GM12878 (cell line): ENCODE measurements around the gene KAT14. TPM values are rescaled to one million over a fixed set of nuclear protein-coding genes. Genes with fewer than 3 reads are reported as not detected.
A peak's percentile ranks its signal among the peaks of the same experiment; 100 is the strongest.

Experiments
- ATAC-seq: fragments of 200-7000 bp; cut with Tn5 transposase; 3 replicates; pipeline ENCODE4 v1.9.1; 2020; ENCODE audit warnings: mild to moderate bottlenecking, moderate library complexity
- BruUV-seq: library from RNA; stranded (reverse); fragments of 400-500 nt; replicated peaks from 2 replicates; lab custom pipeline; 2021; lab: Mats Ljungman, UMichigan
- CTCF ChIA-PET: fragments of 300-600 bp; sonication (Branson Sonifier 250); formaldehyde crosslinking; extraction: SDS; loops from one replicate; lab custom pipeline; 2021; ENCODE audit warnings: inconsistent platforms; lab: Yijun Ruan, JAX
- POLR2A ChIA-PET: fragments of 350-600 bp; formaldehyde crosslinking; extraction: SDS; loops from one replicate; lab custom pipeline; 2021; ENCODE audit warnings: inconsistent platforms; lab: Charles Lee
- RAD21 ChIA-PET: fragments of 300-600 bp; sonication (Branson Sonifier 250); formaldehyde crosslinking; loops from one replicate; lab custom pipeline; 2023; ENCODE audit warnings: antibody characterized with exemption; ENCODE audit not compliant: unreplicated experiment; lab: Charles Lee
- SMC1A ChIA-PET: fragments of 300-600 bp; sonication (Branson Sonifier 250); formaldehyde crosslinking; loops from one replicate; lab custom pipeline; 2023; ENCODE audit not compliant: unreplicated experiment, uncharacterized antibody; lab: Charles Lee
- DNase-seq: peaks from one replicate; pipeline ENCODE4 v3.0.0-alpha.2; 2011; ENCODE audit warnings: low read depth, low spot score
- FAIRE-seq: peaks from 3 replicates; lab custom pipeline; 2011; peaks lifted over from hg19 to GRCh38; lab: Jason Lieb, UNC
- H2AFZ ChIP-seq: 2 replicates; pipeline ENCODE4 v1.6.0; 2011; ENCODE audit warnings: low read depth, low read length, control low read depth; ENCODE audit not compliant: control insufficient read depth
- H3K27ac ChIP-seq: 2 replicates; pipeline ENCODE4 v1.5.1; 2011; ENCODE audit warnings: control low read depth; ENCODE audit not compliant: control insufficient read depth, insufficient read depth
- H3K27me3 ChIP-seq, 2 experiments: replicated peaks in 1 of 2; 2 replicates each; pipeline versions ENCODE4 v1.6.0 to v1.6.1; 2011; ENCODE audit warnings: low read length in 1 of 2; ENCODE audit not compliant: control insufficient read depth in 2 of 2, insufficient read depth in 2 of 2
- H3K36me3 ChIP-seq, 2 experiments: 2 replicates each; pipeline ENCODE4 v1.5.1; 2011; ENCODE audit warnings: low read length in 1 of 2; ENCODE audit not compliant: control insufficient read depth in 2 of 2, insufficient read depth in 2 of 2
- H3K4me1 ChIP-seq: 2 replicates; pipeline ENCODE4 v1.6.1; 2011; ENCODE audit warnings: mild to moderate bottlenecking, low read length, moderate library complexity, mixed read lengths; ENCODE audit not compliant: control insufficient read depth, insufficient read depth
- H3K4me2 ChIP-seq: 2 replicates; pipeline ENCODE4 v1.6.0; 2011; ENCODE audit warnings: control low read depth; ENCODE audit not compliant: control insufficient read depth, insufficient read depth
- H3K4me3 ChIP-seq: fragments of 200-600 bp; sonication (generic); 2 replicates; pipeline ENCODE4 v1.5.1; 2016
- H3K79me2 ChIP-seq: 2 replicates; pipeline ENCODE4 v1.6.0; 2011; ENCODE audit warnings: low read length; ENCODE audit not compliant: control insufficient read depth, insufficient read depth
- H3K9ac ChIP-seq: 2 replicates; pipeline ENCODE4 v1.8.0; 2011; ENCODE audit warnings: low read length, control low read depth, mixed read lengths; ENCODE audit not compliant: control insufficient read depth, insufficient read depth
- H3K9me3 ChIP-seq: replicated peaks from 3 replicates; pipeline ENCODE4 v1.5.1; 2011; ENCODE audit warnings: mild to moderate bottlenecking, low read length; ENCODE audit not compliant: control insufficient read depth, insufficient read depth
- H4K20me1 ChIP-seq: 2 replicates; pipeline ENCODE4 v1.6.0; 2011; ENCODE audit not compliant: control insufficient read depth, insufficient read depth
- ATF2 ChIP-seq: IDR thresholded peaks from 2 replicates; pipeline ENCODE4 v1.6.1; 2012; ENCODE audit warnings: low read length, inconsistent platforms
- FOXK2 ChIP-seq: fragments of 450-650 bp; IDR thresholded peaks from 2 replicates; pipeline ENCODE4 v1.6.1; 2017; ENCODE audit warnings: mild to moderate bottlenecking, moderate library complexity
- GATAD2B ChIP-seq: fragments of 450-650 bp; conservative IDR thresholded peaks from 2 replicates; pipeline ENCODE4 v1.6.1; 2017; ENCODE audit warnings: low read depth, mild to moderate bottlenecking, moderate library complexity
- HSF1 ChIP-seq: fragments of 150-350 bp; IDR thresholded peaks from 2 replicates; pipeline ENCODE4 v1.6.1; 2014; ENCODE audit warnings: mild to moderate bottlenecking, low read depth, low read length
- MTA2 ChIP-seq: fragments of 450-650 bp; IDR thresholded peaks from 2 replicates; pipeline ENCODE4 v1.6.1; 2016; ENCODE audit warnings: low read depth, mild to moderate bottlenecking, moderate library complexity
- NKRF ChIP-seq: fragments of 450-650 bp; conservative IDR thresholded peaks from 2 replicates; pipeline ENCODE4 v1.6.1; 2017; ENCODE audit warnings: mild to moderate bottlenecking, moderate library complexity
- POU2F2 ChIP-seq: IDR thresholded peaks from 3 replicates; pipeline ENCODE4 v1.6.1; 2011; ENCODE audit warnings: low read depth, mild to moderate bottlenecking, low read length, borderline replicate concordance
- SIX5 ChIP-seq: IDR thresholded peaks from 2 replicates; pipeline ENCODE4 v1.6.1; 2011; ENCODE audit warnings: mild to moderate bottlenecking, low read depth, low read length, moderate library complexity; ENCODE audit not compliant: severe bottlenecking
- SPI1 ChIP-seq: IDR thresholded peaks from 2 replicates; pipeline ENCODE4 v1.6.1; 2011; ENCODE audit warnings: low read depth, mild to moderate bottlenecking, low read length, moderate library complexity, borderline replicate concordance; ENCODE audit not compliant: insufficient read depth
- USF1 ChIP-seq: IDR thresholded peaks from 2 replicates; pipeline ENCODE4 v1.6.1; 2011; ENCODE audit warnings: borderline replicate concordance, low read depth, mild to moderate bottlenecking, moderate library complexity, mixed read lengths, low read length; ENCODE audit not compliant: insufficient read depth; ENCODE audit errors: extremely low read length
- ZNF384 ChIP-seq: IDR thresholded peaks from 2 replicates; pipeline ENCODE4 v1.6.1; 2012; ENCODE audit warnings: low read depth, mild to moderate bottlenecking, low read length, improper control_type of control experiment, borderline replicate concordance
- WGBS: methylation state at CpG from one replicate; pipeline ENCODE4 v1.1.6; 2016; ENCODE audit warnings: low lambda C conversion rate; ENCODE audit not compliant: insufficient replicate concordance, insufficient coverage; ENCODE audit errors: missing lambda C conversion rate; 5-methylcytosine and 5-hydroxymethylcytosine counted together
- in situ Hi-C: fragments of 300-500 bp; cut with MboI; formaldehyde crosslinking; loops from 9 replicates; pipeline ENCODE4 v1.14.3; 2018; ENCODE audit warnings: mixed read lengths
- intact Hi-C: fragments of 100-400 bp; cut with micrococcal nuclease; formaldehyde crosslinking; loops from one replicate; pipeline ENCODE4 v1.14.2; 2022; ENCODE audit not compliant: unreplicated experiment
- polyA plus RNA-seq, 11 experiments: library from polyadenylated mRNA; depleted of rRNA in 4 of 11; unstranded in 6 of 11; stranded (reverse) in 5 of 11; fragments of >200 nt; fragmentation: Nextera tagmentation in 4 of 11; fragmentation: Illumina TruSeq in 1 of 11; extraction: Ambion mirVana in 4 of 11; extraction: Trizol in 1 of 11; gene quantifications; 1 replicate in 1 of 11; 2 replicates in 10 of 11; pipeline versions ENCODE4 v1.2.1 to v1.2.3, GENCODE V29; 2011 to 2016; ENCODE audit warnings: inconsistent platforms in 2 of 11, missing spikeins in 2 of 11, low read depth in 1 of 11
- total RNA-seq, 4 experiments: library from RNA; depleted of rRNA in 3 of 4; stranded (reverse); fragments of >200 nt in 3 of 4; fragmentation: Illumina TruSeq in 1 of 4; extraction: Trizol in 1 of 4; gene quantifications; 2 replicates each; pipeline versions ENCODE4 v1.2.1 to v1.2.3, GENCODE V29; 2013 to 2021

Gene KAT14
- total and polyA plus RNA-seq, 10 of the 15 experiments (the other 5 are each of a cell fraction or from before 2014, with no cell fraction given), result 4.0 to 19.9 (median 13.9) TPM

- TF ChIP-seq NKRF (no peak), SPI1 (no peak), HSF1 (no peak)
These were observed 43.2 kb downstream of the KAT14 start (continued) for GRCh38 chr20:18180815-18181214.

- Histone ChIP-seq H3K27ac (no peak overlapping the region), H3K79me2 (no peaks in the 10 kb centered on the region), H3K36me3 (peaks cover 2 to 5% of the 10 kb centered on the region in 2 experiments; a peak in 3 of 4 replicates), H3K4me2 (no peak overlapping the region), H3K4me1 (no peaks in the 10 kb centered on the region), H3K4me3 (no peak overlapping the region), H3K9me3 (no peaks in the 10 kb centered on the region), H2AFZ (no peak overlapping the region), H3K27me3 (no peaks in the 10 kb centered on the region), H3K9ac (no peak overlapping the region), H4K20me1 (no peaks in the 10 kb centered on the region)
- POLR2A ChIA-PET, result interaction anchor here (0.5 kb wide), 1 partner anchor 1569 kb away, joined by 8 read pairs; no protein-coding TSS in a partner anchor
- no peak for ATAC-seq
- no peak for FAIRE-seq
- DNase-seq, result no peak
- TSS peak; percentile 46 for BruUV-seq
- RAD21 ChIA-PET, result no interaction called here
- 86% methylated on average over 5 of the region's 5 CpGs for WGBS
- intact Hi-C loops (no loop called here), in situ Hi-C loops (no loop called here)
- TF ChIP-seq SIX5 (no peak), GATAD2B (no peak), ZNF384 (no peak), ATF2 (no peak), MTA2 (no peak), POU2F2 (no peak), USF1 (no peak), FOXK2 (no peak)
- SMC1A ChIA-PET, result no interaction called here
- CTCF ChIA-PET, result no interaction called here
These were observed 49.4 kb downstream of the KAT14 start for GRCh38 chr20:18187020-18187419.
